HepG2 (cell line): Measurements from ENCODE around the gene TLCD3A. TPM values are rescaled to one million over a fixed set of nuclear protein-coding genes. Genes with fewer than 3 reads are reported as not detected.

Experiments used
- ATAC-seq: fragments of 200-7000 bp; cut with Tn5 transposase; 3 replicates; pipeline ENCODE4 v1.9.1; 2020; ENCODE audit warnings: mild to moderate bottlenecking, moderate library complexity
- BruUV-seq: library from RNA; stranded (reverse); fragments of 400-500 nt; replicated peaks from 2 replicates; lab custom pipeline; 2021; lab: Mats Ljungman, UMichigan
- CTCF ChIA-PET: fragments of 300-600 bp; formaldehyde crosslinking; extraction: SDS; loops from one replicate; lab custom pipeline; 2021; ENCODE audit warnings: low total read pairs, inconsistent platforms, low intra/inter-chr PET ratio; lab: Yijun Ruan, JAX
- POLR2A ChIA-PET: fragments of 350-600 bp; sonication (Branson Sonifier 250); formaldehyde crosslinking; loops from one replicate; lab custom pipeline; 2020; ENCODE audit warnings: antibody characterized with exemption, inconsistent platforms; lab: Yijun Ruan, JAX
- DNase-seq: peaks from one replicate; pipeline ENCODE4 v3.0.0-alpha.2; 2015; ENCODE audit warnings: low spot score
- FAIRE-seq: peaks from 3 replicates; lab custom pipeline; 2011; peaks lifted over from hg19 to GRCh38; lab: Jason Lieb, UNC
- H2AFZ ChIP-seq: one replicate; pipeline ENCODE4 v1.6.1; 2011; ENCODE audit warnings: low read length, inconsistent platforms
- H3K27ac ChIP-seq: fragments of 300-600 bp; 3 replicates; pipeline ENCODE4 v1.8.0; 2011; ENCODE audit warnings: mixed run types, mild to moderate bottlenecking, mixed read lengths, low read length, inconsistent platforms; ENCODE audit not compliant: insufficient read depth; ENCODE audit errors: extremely low read length
- H3K27me3 ChIP-seq, 2 experiments: fragments of 200-600 bp in 1 of 2; 2 replicates in 1 of 2; 3 replicates in 1 of 2; pipeline versions ENCODE4 v1.6.0 to v1.8.0; 2011; ENCODE audit warnings: low read length in 2 of 2, mild to moderate bottlenecking in 2 of 2, moderate library complexity in 2 of 2, inconsistent platforms in 1 of 2; ENCODE audit not compliant: insufficient read depth in 2 of 2, control insufficient read depth in 1 of 2
- H3K36me3 ChIP-seq, 2 experiments: fragments of 200-600 bp in 1 of 2; replicated peaks in 1 of 2; 2 replicates in 1 of 2; 3 replicates in 1 of 2; pipeline versions ENCODE4 v1.5.1 to v1.8.0; 2011; ENCODE audit warnings: low read length in 2 of 2, inconsistent platforms in 1 of 2; ENCODE audit not compliant: insufficient read depth in 2 of 2, control insufficient read depth in 1 of 2
- H3K4me1 ChIP-seq: 2 replicates; pipeline ENCODE4 v1.5.1; 2012; ENCODE audit warnings: low read length, inconsistent platforms; ENCODE audit not compliant: insufficient read depth
- H3K4me2 ChIP-seq: 2 replicates; pipeline ENCODE4 v1.6.0; 2011; ENCODE audit warnings: low read depth, low read length, inconsistent platforms
- H3K4me3 ChIP-seq, 3 experiments: fragments of 200-600 bp in 1 of 3; sonication (generic), shearing (Covaris generic) in 1 of 3; replicated peaks in 1 of 3; 2 replicates each; pipeline ENCODE4 v1.5.1; 2011 to 2016; ENCODE audit warnings: low read length in 3 of 3, inconsistent platforms in 2 of 3, low read depth in 2 of 3, mild to moderate bottlenecking in 2 of 3, control low read depth in 1 of 3, mixed read lengths in 1 of 3; ENCODE audit not compliant: insufficient read depth in 1 of 3
- H3K79me2 ChIP-seq: one replicate; pipeline ENCODE4 v1.6.1; 2011; ENCODE audit warnings: low read length, inconsistent platforms; ENCODE audit not compliant: insufficient read depth
- H3K9ac ChIP-seq: 2 replicates; pipeline ENCODE4 v1.6.0; 2011; ENCODE audit warnings: mild to moderate bottlenecking, low read depth, low read length, inconsistent platforms; ENCODE audit not compliant: insufficient read depth
- H3K9me3 ChIP-seq: 2 replicates; pipeline ENCODE4 v1.5.1; 2012; ENCODE audit warnings: mild to moderate bottlenecking, low read length
- H4K20me1 ChIP-seq: 2 replicates; pipeline ENCODE4 v1.6.0; 2011; ENCODE audit warnings: inconsistent platforms, mild to moderate bottlenecking, low read length, moderate library complexity; ENCODE audit not compliant: insufficient read depth
- FOXO4 ChIP-seq: sonication (generic); formaldehyde crosslinking; conservative IDR thresholded peaks from 2 replicates; pipeline ENCODE4 v1.8.1; 2023; ENCODE audit warnings: missing genetic modification reagents
- PRDM10 ChIP-seq: sonication (generic); formaldehyde crosslinking; IDR thresholded peaks from 2 replicates; pipeline ENCODE4 v1.4.0; 2020; ENCODE audit warnings: low read depth, missing genetic modification reagents
- SNRNP70 ChIP-seq: fragments of 200-400 bp; formaldehyde crosslinking; IDR thresholded peaks from 2 replicates; pipeline ENCODE4 v1.6.1; 2017; ENCODE audit warnings: mild to moderate bottlenecking, low read depth, low read length, moderate library complexity
- ZBTB33 ChIP-seq: sonication (generic); formaldehyde crosslinking; IDR thresholded peaks from 2 replicates; pipeline ENCODE4 v1.4.0; 2020; ENCODE audit warnings: missing genetic modification reagents
- ZFP36L2 ChIP-seq: sonication (generic); formaldehyde crosslinking; IDR thresholded peaks from 2 replicates; pipeline ENCODE4 v1.4.0; 2020; ENCODE audit warnings: missing genetic modification reagents
- ZNF138 ChIP-seq: sonication (generic); formaldehyde crosslinking; IDR thresholded peaks from 2 replicates; pipeline ENCODE4 v1.5.0; 2020; ENCODE audit warnings: mild to moderate bottlenecking, low read depth, missing genetic modification reagents
- ZNF383 ChIP-seq: sonication (generic); formaldehyde crosslinking; IDR thresholded peaks from 2 replicates; pipeline ENCODE4 v1.4.0; 2020; ENCODE audit warnings: missing genetic modification reagents, mild to moderate bottlenecking, borderline replicate concordance
- ZNF570 ChIP-seq: sonication (generic); formaldehyde crosslinking; IDR thresholded peaks from 2 replicates; pipeline ENCODE4 v1.4.0; 2020; ENCODE audit warnings: mild to moderate bottlenecking, missing genetic modification reagents, borderline replicate concordance
- ZNF597 ChIP-seq: sonication (generic); formaldehyde crosslinking; IDR thresholded peaks from 2 replicates; pipeline ENCODE4 v1.5.0; 2020; ENCODE audit warnings: missing genetic modification reagents
- WGBS: methylation state at CpG from one replicate; pipeline ENCODE4 v1.1.6; 2017; ENCODE audit warnings: low lambda C conversion rate; 5-methylcytosine and 5-hydroxymethylcytosine counted together
- in situ Hi-C: cut with HindIII; loops from 2 replicates; pipeline ENCODE4 v1.10.0; 2017; ENCODE audit warnings: low pct_unique_long_range_greater_than_20kb; ENCODE audit not compliant: extremely low pct_ligation_motif_present
- intact Hi-C: fragments of 100-400 bp; cut with micrococcal nuclease; formaldehyde crosslinking; loops from one replicate; pipeline ENCODE4 v1.10.0; 2022; ENCODE audit not compliant: unreplicated experiment
- polyA plus RNA-seq, 8 experiments: library from polyadenylated mRNA; depleted of rRNA in 3 of 8; stranded (reverse) in 7 of 8; unstranded in 1 of 8; fragments of >200 nt; fragmentation: Illumina TruSeq in 4 of 8; extraction: Trizol in 4 of 8; gene quantifications; 2 replicates each; pipeline versions ENCODE4 v1.2.1 to v1.2.3, GENCODE V29; 2011 to 2016; ENCODE audit warnings: low read depth in 4 of 8, missing spikeins in 1 of 8, mixed read lengths in 1 of 8; ENCODE audit not compliant: insufficient read depth in 1 of 8
- total RNA-seq, 5 experiments: library from RNA; depleted of rRNA; stranded (reverse); fragments of >200 nt; fragmentation: Illumina TruSeq; extraction: Trizol; gene quantifications; 2 replicates each; pipeline ENCODE4 v1.2.3, GENCODE V29; 2016; ENCODE audit warnings: low read depth in 1 of 5

Gene TLCD3A
- total and polyA plus RNA-seq, 2 of the 13 experiments (the other 11 are each of a cell fraction or from before 2014, with no cell fraction given) = 25.2 to 46.6 TPM

GRCh38 chr17:788551-788950, 56.2 kb downstream of the TLCD3A start:
- POLR2A ChIA-PET = no interaction called here
- in situ Hi-C loops (no loop called here), intact Hi-C loops (no loop called here)
- peaks cover 14% of the 10 kb centered on the region for H3K79me2 ChIP-seq
- H3K36me3 ChIP-seq = peaks cover 18 to 55% of the 10 kb centered on the region in 2 experiments; a peak in 4 of 5 replicates
- no TSS peak for BruUV-seq
- ATAC-seq = no peak
- peaks cover 13% of the 10 kb centered on the region for H3K4me1 ChIP-seq
- no peaks in the 10 kb centered on the region for H3K27me3 ChIP-seq
- no peak overlapping the region for H3K27ac ChIP-seq
- H3K9me3 ChIP-seq = no peaks in the 10 kb centered on the region
- no peak overlapping the region for H3K4me3 ChIP-seq
- no peak for DNase-seq
- 94% methylated on average over 4 of the region's 4 CpGs for WGBS
- TF ChIP-seq ZFP36L2 (no peak), PRDM10 (CRISPR knock-in tag) (no peak), ZNF570 (CRISPR knock-in tag) (no peak), SNRNP70 (no peak), ZNF597 (no peak), FOXO4 (CRISPR knock-in tag) (no peak), ZNF138 (CRISPR knock-in tag) (no peak), ZNF383 (CRISPR knock-in tag) (no peak), ZBTB33 (no peak)
- H4K20me1 ChIP-seq = no peaks in the 10 kb centered on the region
- CTCF ChIA-PET = no interaction called here
- no peak for FAIRE-seq
- no peak overlapping the region for H3K4me2 ChIP-seq
- H3K9ac ChIP-seq = no peak overlapping the region
- H2AFZ ChIP-seq = no peak overlapping the region
